Hippocampal formation (tissue), 2 donors: ENCODE measurements around the gene CMC1.
A peak's percentile ranks its signal among the peaks of the same experiment; 100 is the strongest.
"Not testable (repeated sequence)": the region's sequence is repeated elsewhere in the genome, so short reads cannot be mapped to it uniquely, and the experiment has no call there.

Experiments used
- DNase-seq, 2 donors: peaks; one replicate each; lab custom pipeline; 2025; lab: John Stamatoyannopoulos, UW

The CMC1 gene

GRCh38 chr3:28241221-28242160 lies at the start of gene CMC1:
Gene CMC1 (plus strand): TSS chr3:28241619. CDS start chr3:28241794, 175 bp downstream.
- peak; percentile 89 to 95 for DNase-seq

- DNase-seq: no peak
These were observed 43.3 kb upstream of the CMC1 start for GRCh38 chr3:28198161-28198560.

- DNase-seq: no peak
These were observed 42.4 kb upstream of the CMC1 start for GRCh38 chr3:28198974-28199373.

- not testable (repeated sequence) for DNase-seq
These were observed 41.8 kb upstream of the CMC1 start for GRCh38 chr3:28199643-28200042.

GRCh38 chr3:28200366-28200848 lies 41.0 kb upstream of the CMC1 start:
- not testable (repeated sequence) for DNase-seq

- no peak for DNase-seq
These were observed 34.9 kb upstream of the CMC1 start for GRCh38 chr3:28206479-28206878.

- DNase-seq: no peak
These were observed 34.3 kb upstream of the CMC1 start for GRCh38 chr3:28207000-28207733.

GRCh38 chr3:28210968-28211713 lies 30.3 kb upstream of the CMC1 start:
- no peak for DNase-seq

GRCh38 chr3:28212681-28213080 lies 28.7 kb upstream of the CMC1 start:
- no peak for DNase-seq

GRCh38 chr3:28215407-28215806 lies 26.0 kb upstream of the CMC1 start:
- DNase-seq: no peak

- DNase-seq: no peak
These were observed 23.1 kb upstream of the CMC1 start for GRCh38 chr3:28218071-28218916.

- no peak for DNase-seq
These were observed 22.6 kb upstream of the CMC1 start for GRCh38 chr3:28218917-28219198.

- no peak for DNase-seq
These were observed 17.0 kb upstream of the CMC1 start for GRCh38 chr3:28224430-28224829.

- DNase-seq: no peak
These were observed 15.4 kb upstream of the CMC1 start for GRCh38 chr3:28226020-28226419.

- DNase-seq: no peak
These were observed 12.8 kb upstream of the CMC1 start for GRCh38 chr3:28228623-28229022.

GRCh38 chr3:28232659-28233058 lies 8.8 kb upstream of the CMC1 start:
- no peak for DNase-seq

GRCh38 chr3:28234454-28234853 lies 7.0 kb upstream of the CMC1 start:
- no peak for DNase-seq

GRCh38 chr3:28239108-28239507 lies 2.3 kb upstream of the CMC1 start:
- DNase-seq: no peak

GRCh38 chr3:28240441-28240840 lies 978 bp upstream of the CMC1 start:
- no peak for DNase-seq

GRCh38 chr3:28242519-28242918 lies 1.1 kb downstream of the CMC1 start:
- DNase-seq: no peak

GRCh38 chr3:28243424-28244106 lies 2.1 kb downstream of the CMC1 start:
- no peak for DNase-seq
